GM18873 (cell line): ENCODE measurements around the gene UPK1B.
"Not testable (repeated sequence)": the region's sequence is repeated elsewhere in the genome, so short reads cannot be mapped to it uniquely, and the experiment has no call there.

Experiments used
- ATAC-seq: cut with Tn5 transposase; IDR thresholded peaks from one replicate; pipeline ENCODE4 v1.9.1; 2021; ENCODE audit warnings: mild to moderate bottlenecking, moderate library complexity, moderate number of reproducible peaks; ENCODE audit not compliant: unreplicated experiment, low FRiP score

The UPK1B gene

DNA sequence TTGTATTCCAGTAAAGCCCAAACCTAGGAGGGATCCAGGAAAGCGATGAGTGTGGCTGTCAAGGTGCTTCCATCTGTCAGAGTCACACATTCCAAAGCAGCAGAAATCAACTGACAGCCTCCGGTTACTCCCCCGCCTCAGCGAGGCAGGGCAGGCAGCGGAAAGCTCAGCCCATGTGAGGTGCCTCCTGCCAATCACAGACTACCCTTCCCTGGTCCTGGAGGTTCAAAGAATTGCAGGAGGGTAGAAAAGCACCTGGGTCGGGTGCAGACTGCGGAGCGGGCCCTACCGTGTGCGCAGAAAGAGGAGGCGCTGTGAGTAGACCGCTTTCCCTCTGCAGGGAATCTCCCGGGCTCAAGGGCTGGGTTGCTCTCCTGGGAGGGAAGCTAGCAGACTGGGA, at the start of gene UPK1B:
UPK1B (plus strand) TSS at position 274 of the 400 bp plus-strand sequence. CDS start 13,144 bp downstream, outside the sequence.
- no peak for ATAC-seq

DNA sequence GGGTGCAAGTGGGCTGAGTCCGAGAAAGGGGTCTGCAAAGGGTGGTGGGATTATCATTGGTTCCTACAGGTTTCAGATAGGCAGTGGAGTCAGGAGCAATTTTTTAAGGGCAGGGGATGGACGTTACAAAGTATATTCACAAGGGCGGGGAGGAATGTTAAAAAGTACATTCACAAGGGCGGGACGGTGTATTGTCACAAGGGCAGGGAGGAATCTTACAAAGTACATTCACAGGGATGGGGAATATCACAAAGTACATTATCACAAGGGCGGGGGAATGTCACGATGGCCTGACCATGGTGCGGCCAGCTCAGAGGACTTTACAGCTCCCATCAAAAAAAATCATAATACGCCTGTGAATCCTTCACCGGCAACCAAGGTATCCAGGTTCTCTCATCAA, 48.1 kb upstream of the UPK1B start:
- ATAC-seq, result no peak

DNA sequence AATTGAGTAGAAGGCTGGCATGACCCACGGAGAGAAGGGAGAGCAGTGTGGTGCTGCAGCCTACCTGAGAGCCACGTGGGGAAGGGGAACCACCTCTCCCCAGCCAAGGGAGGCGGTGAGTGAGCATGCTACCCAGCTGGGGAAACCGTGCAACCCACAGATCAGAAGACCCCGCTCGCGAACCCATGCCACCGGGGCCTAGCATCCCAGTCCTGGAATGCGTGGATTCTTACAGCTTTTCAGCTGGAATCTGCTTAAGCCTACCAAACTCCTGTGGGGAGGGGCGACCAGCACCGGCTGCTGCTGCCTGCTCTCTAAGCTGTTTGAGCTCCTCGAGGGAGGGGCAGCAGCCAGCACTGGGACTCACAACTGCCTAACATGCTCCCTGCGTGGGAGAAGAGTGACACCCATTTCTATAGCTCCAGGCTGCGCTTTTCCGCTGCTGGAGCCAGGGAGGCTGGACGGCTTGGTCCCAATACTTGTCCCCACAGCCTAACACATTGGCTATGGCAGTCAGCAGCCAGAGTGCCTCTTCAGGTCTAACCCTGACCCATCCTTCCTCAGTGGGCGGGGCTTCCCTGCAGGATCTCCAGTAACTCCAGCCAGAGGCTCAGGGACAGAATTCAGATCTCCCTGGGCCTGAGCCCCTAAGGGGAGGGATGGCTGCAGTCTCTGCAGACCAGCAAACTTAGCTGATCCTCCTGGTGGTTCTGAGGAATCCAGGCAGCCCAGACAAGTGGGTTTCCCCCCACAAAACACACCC, 47.5 kb upstream of the UPK1B start:
- no peak for ATAC-seq

DNA sequence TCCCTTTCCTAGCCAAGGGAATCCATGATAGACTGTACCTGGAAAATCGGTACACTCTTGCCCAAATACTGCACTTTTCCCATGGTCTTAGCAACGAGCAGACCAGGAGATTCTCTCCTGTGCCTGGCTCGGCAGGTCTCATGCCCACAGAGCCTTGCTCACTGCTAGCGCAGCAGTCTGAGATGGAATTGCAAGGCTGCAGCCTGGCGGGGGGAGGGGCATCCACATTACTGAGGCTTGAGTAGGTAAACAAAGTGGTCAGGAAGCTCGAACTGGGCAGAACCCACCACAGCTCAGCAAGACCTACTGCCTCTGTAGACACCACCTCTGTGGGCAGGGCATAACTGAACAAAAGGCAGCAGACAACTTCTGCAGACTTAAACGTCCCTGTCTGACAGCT, 43.1 kb upstream of the UPK1B start:
- ATAC-seq, result not testable (repeated sequence)

DNA sequence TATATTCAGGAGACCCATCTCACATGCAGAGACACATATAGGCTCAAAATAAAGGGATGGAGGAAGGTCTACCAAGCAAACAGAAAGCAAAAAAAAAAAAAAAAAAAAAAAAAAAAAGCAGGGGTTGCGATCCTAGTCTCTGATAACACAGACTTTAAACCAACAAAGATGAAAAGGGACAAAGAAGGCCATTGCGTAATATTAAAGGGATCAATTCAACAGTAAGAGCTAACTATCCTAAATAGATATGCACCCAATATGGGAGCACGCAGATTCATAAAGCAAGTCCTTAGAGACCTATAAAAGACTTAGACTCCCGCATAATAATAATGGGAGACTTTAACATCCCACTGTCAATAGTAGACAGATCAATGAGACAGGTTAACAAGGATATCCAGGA, 41.1 kb upstream of the UPK1B start:
- ATAC-seq, result not testable (repeated sequence)

DNA sequence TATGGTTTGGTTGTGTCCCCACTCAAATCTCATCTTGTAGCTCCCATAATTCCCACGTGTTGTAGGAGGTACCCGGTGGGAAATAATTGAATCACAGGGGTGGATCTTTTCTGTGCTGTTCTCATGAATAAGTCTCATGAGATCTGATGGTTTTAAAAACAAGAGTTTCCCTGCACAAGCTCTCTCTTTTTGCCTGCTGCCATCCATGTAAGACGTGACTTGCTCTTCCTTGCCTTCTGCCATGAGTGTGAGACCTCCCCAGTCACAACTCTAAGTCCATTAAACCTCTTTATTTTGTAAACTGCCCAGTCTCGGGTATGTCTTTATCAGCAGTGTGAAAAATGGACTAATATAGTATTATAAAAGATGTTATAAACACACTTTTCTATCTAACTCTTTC, 34.0 kb upstream of the UPK1B start:
- not testable (repeated sequence) for ATAC-seq

DNA sequence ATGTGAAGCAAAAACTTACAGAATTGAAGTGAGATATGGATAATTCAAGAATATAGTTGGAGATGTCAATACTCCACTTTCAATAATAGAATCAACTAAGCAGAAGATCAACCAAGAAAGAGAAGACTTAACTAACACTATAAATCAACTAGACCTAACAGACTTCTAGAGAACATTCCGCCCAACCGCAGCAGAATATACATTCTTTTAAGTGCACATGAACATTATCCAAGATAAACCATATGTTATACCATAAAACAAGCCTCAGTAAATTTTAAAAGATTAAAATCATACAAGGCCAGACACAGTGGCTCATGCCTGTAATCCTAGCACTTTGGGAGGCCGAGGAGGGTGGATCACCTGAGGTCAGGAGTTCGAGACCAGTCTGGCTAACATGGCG, 32.9 kb upstream of the UPK1B start:
- ATAC-seq, result no peak

DNA sequence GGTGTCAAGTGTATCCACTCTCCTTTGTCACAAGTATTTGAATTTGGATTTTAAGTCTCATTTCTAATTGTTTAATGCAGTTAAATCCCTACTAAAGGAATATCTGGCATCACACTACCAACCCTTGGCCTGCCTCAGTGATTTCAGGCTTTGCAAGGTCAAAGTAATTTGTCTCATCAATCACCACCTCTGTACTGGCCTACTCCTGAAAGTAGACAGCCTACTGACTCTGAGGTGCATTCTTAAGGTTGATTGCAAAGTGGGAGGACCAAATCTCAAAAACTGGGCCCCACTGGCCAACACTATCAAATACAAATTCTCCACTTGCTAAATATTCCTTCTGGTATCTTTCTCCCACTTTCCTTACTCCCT, 28.3 kb upstream of the UPK1B start:
- no peak for ATAC-seq

DNA sequence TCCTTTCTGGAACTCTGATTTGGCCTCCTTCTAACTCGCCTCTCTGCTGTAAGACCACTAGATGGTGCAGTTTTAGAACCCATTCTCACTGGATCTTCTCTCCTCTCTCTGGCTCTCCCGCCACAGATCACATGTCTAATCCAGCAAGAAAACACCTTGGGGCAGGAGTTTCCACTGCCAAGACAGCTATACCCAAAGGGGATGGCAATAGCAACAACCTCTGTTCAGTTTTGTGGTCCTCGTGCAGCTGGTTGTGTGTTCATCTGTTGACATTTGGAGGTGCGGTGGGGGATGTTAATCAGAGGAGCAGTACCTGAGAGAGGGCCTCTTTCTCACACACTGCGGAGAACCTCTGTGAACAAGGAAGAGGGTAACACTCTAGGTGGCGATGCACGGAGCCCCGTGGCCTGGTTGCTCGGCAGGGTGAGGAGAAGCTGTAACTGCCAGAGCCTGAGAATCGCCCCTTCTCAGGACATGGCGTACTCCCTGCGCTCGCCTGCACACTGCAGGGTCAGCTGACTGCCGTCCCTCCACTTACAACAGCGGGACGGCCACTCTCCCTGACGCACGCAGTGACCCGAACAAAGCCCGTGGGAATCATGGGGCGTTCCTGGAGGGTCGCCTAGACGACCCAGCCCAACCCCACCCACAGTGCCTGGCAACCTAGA, 27.8 kb upstream of the UPK1B start, which contains the start of gene TEX55:
TEX55 (plus strand) TSS at position 666 of the 668 bp plus-strand sequence. CDS start 25 bp downstream, outside the sequence.
- ATAC-seq, result no peak

DNA sequence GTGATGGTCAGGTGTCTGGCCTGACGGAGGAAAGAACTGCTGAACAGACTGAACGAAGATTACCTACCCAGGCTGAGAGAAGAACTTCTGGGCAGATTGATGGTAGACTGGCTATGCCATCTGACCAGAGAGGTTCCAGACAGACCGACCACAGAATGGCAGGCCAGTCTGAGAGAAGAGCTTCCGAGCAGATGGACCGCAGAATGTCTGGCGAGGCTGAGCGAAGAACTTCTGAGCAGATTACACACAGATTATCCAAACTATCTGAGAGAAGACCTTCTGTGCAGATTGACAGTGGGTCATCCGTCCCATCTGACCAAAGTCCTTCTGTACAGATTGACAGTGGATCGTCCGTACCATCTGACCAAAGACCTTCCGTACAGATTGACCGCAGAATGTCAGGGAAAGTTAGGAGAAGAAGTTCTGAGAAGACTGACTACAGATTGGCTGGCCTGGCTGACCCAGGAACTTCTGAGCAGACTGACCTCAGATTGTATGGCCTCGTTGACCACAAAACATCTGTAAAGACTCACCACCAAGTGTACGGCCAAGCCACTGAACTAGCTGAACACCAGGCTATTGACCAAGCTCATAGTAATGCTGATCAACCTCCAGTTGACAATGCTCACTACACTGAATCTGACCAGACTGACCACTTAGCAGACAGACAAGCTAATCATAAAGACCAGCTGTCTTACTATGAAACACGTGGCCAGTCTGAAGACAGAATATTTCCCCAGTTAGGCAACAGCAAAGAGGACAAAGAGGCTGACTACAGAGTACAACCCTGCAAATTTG, 26.6 kb upstream of the UPK1B start:
- ATAC-seq, result no peak

DNA sequence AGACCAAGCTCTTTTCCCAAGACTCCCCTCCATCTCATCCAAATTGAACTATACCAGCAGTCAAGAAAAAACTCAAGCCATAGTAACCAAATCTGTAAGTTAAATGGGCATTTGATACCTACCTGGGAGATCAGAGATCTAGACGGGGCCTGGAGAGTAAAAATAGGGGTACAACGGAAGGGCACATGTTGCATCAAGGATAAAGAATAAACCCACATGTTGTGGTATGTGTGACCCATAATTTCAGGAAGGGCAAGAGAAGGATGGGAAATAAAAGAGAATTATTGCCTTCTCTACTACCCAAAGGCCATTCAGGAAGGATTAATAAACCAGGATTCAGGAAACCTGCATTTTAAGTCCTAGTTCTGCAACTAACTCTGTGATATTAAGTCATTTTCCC, 25.9 kb upstream of the UPK1B start:
- ATAC-seq, result no peak

DNA sequence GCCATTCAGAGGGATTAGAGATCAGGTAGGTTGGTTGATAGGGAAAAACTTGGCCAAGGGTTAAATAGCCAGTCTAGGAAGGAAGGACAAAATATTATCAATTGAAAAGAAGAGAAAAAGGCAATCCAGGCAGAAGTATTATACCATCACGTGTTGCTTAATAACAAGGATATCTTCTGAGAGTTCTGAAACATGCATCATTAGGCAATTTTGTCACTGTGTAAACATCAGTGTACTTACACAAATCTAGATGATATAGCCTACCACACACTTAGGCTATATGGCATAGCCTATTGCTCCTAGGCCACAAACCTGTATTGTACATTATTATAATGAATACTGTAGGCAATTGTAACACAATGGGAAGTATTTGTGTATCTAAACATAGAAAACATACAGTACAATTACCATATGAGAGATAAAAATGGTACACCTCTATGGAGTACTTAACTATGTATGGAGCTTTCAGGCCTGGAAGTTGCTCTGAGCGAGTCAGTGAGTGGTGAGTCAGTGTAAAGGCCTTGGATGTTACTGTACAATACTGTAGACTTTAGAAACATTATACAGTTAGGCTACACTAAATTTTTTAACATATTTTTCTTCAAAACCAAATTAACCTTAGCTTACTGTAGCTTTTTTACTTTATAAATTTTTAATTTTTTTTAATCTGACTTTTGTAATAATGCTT, 24.8 kb upstream of the UPK1B start:
- ATAC-seq, result no peak

DNA sequence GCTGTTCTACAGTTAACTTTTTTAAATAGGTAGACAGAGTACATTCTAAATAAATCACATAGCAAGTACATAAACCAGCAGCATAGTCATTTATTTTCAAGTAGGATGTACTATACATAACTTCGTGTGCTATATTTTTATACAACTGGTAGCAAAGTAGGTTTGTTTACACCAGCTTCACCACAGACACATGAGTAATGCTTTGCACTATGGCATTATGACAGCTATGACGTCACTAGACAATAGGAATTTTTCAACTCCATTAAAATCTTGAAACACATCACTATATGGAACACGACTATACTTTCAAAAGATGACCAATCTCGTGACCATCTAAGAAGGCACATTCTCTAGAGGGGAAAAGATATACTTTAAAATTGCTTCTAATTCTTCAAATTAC, 23.9 kb upstream of the UPK1B start:
- no peak for ATAC-seq

DNA sequence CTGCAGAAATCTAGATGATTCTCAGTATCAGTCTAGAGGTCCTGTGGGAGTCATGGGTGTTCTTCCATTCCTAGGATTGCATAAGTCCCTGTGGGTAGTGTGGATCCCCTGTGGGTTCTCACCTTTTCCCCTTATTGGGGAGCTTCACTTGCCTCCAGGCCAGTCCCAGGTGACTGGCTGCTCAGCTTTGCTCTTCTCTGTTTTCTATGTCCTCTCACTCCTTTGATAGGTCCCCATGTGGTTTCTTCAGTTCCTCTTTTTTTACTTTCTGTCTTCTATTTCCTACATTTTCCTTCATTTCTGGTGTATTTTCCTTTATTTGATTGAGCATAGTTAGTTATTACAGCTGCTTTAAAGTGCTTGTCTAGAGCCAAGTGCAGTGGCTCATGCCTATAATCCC, 16.5 kb upstream of the UPK1B start:
- no peak for ATAC-seq

DNA sequence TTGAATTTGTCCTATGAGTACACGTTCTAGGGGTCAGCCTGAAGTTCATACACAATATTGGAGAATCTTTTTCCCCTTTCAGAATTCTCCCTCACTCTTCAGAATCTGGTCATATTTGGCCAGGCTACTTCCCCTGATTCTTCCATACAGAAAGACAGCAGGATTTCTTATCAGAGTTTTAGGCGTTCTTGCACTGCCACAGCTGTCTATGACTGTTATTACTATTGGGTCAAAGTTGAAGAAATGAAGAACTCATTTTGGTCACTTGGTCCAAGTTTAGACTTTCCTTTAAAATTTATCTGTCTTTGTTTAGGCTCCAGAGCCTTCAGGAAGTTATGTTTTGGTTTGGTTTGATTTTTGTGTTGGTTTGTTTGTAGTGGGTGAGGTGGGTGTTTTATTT, 15.4 kb upstream of the UPK1B start:
- ATAC-seq, result no peak

DNA sequence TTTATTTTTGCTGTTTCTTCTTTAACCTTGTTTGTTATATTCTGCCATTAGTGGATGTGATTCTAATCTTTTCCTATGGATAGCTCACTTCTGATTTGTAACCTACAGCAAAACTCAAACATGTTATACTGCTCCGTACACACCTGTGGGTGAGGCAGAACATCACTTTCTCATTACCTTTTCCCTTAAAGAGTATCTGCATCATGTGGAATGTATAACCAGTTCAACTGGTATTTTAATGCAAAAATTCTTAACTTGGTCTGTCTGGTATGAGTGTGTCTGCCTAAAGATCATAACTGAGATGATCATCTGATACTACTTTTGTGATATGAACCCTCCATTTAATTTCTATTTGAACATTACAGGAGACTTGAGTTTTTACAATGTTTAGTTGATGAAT, 13.0 kb upstream of the UPK1B start:
- ATAC-seq, result no peak

DNA sequence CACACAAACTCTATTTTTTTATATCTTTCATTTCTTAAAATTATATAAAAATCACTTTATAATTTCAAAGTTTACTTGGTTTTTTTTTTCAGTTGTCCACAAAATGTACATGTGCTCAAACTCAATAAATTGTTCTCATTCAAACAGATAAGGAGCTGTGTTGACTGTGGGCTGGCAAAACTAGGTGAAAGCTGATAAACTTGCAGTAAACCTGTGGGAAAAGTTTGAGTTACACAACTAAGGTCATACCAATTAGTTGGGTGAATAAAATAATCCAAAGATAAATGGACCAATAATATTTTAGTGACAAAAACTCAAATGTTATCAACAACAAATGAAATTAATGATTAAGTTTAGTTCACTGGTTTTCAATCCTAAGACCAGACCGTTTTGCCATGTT, 12.6 kb upstream of the UPK1B start:
- no peak for ATAC-seq

DNA sequence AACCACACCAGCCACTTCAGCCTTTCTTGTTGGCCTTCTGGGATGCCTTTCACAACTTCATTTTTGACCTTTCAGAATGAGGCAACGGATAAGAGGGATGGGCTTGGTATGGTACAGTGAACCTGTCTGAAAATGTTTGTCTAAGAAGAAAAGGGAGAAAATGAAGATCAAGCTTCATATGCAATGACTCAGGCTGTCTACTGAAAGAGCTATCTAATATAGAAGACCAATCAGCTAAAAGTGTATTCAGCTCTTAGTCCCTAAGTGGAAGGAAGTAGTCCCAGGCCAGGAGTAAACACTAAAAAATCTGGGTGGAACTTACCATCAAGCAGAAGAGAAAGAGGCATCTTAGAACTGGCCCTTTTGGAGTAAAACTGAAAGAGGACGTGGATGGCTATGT, 12.2 kb upstream of the UPK1B start:
- ATAC-seq, result no peak

DNA sequence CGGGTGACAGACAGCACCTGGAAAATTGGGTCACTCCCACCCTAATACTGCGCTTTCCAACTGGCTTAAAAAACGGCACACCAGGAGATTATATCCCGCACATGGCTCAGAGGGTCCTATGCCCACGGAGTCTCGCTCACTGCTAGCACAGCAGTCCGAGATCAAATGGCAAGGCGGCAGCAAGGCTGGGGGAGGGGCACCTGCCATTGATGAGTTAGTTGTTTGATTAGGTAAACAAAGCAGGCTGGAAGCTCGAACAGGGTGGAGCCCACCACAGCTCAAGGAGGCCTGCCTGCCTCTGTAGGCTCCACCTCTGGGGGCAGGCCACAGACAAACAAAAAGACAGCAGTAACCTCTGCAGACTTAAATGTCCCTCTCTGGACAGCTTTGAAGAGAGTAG, 8.7 kb upstream of the UPK1B start:
- not testable (repeated sequence) for ATAC-seq

DNA sequence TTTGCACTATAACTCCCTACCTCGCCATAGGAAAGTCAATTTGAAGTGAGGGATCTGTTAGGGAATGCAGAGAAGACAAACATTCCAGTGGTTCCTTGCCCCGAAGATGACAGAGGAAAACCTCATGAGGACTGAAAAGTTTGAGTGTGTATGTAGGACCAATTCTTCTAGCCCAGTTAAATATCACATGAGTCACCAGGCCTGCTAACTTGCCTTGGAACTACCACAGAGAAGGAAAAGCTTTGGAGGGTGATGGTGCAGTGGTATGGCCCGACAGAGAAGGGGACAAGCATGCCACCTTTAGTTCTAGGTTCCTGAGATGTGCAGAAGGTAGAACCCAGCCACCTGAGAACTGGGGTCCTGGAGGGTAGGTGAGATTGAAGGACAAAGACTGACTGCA, 2.6 kb upstream of the UPK1B start:
- no peak for ATAC-seq
